Measurements from ENCODE around the gene C1QL1. TPM values are rescaled to one million over a fixed set of nuclear protein-coding genes. Genes with fewer than 3 reads are reported as not detected.

Gene C1QL1
- polyA plus RNA-seq, 1 donor from 2014 or later: 0.19 TPM

- peaks cover 24% of the 10 kb centered on the region for H3K27me3 ChIP-seq (ENCODE audit: insufficient read depth, low read depth, low read length)
- H3K9ac ChIP-seq (ENCODE audit: low read length): no peak overlapping the region
- no peak overlapping the region for H3K27ac ChIP-seq (ENCODE audit: low read length)
- no peak overlapping the region for H3K4me3 ChIP-seq (ENCODE audit: low read length)
- no peaks in the 10 kb centered on the region for H4K20me1 ChIP-seq (ENCODE audit: insufficient read depth)
- H3K9me3 ChIP-seq (ENCODE audit: low read length): no peaks in the 10 kb centered on the region
- no peaks in the 10 kb centered on the region for H3F3A ChIP-seq (ENCODE audit: insufficient read depth, low read length, poor library complexity, severe bottlenecking)
- no peaks in the 10 kb centered on the region for H3K79me2 ChIP-seq (replicated peaks; ENCODE audit: insufficient read depth, low read length)
- H3K9me2 ChIP-seq (ENCODE audit: insufficient read depth, low read length): no peaks in the 10 kb centered on the region
- no peak overlapping the region for H2AFZ ChIP-seq (ENCODE audit: low read depth, low read length)
- H3K4me2 ChIP-seq (ENCODE audit: low read length): no peak overlapping the region
- no peaks in the 10 kb centered on the region for H3K36me3 ChIP-seq (ENCODE audit: insufficient read depth, low read length)
- TF ChIP-seq MXI1 (conservative IDR thresholded peaks at IDR 0.05; ENCODE audit: poor library complexity, severe bottlenecking): no peak
- no peak for TF ChIP-seq SMC3 (conservative IDR thresholded peaks at IDR 0.05; ENCODE audit: poor library complexity)
- no peak for TF ChIP-seq RAD21 (conservative IDR thresholded peaks at IDR 0.05)
These were observed 54.0 kb downstream of the C1QL1 start for GRCh38 chr17:44914148-44914547.

DNA sequence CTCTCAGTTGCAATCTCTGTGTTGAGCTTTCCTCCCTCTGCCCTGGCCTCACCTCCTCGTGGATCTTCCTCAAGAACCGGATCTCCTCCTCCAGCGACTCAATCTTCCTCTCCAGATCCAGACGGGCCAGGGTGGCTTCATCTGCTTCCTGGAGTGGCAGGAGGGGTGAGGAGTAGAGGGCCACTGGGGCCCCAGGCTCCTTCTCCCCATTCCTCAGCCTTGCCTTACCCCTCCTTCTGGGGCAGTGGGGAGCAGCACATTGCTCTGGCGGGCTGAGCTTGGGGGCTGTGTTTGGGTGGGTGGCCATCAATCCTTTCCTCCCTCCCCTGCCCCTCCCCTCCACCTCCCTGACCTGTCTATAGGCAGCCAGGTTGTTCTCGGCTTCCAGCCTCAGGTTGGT is 54.4 kb downstream of the C1QL1 start:
- peaks cover 24% of the 10 kb centered on the region for H3K27me3 ChIP-seq (ENCODE audit: insufficient read depth, low read depth, low read length)
- H3K36me3 ChIP-seq (ENCODE audit: insufficient read depth, low read length): no peaks in the 10 kb centered on the region
- H3K9ac ChIP-seq (ENCODE audit: low read length): no peak overlapping the region
- H3K9me2 ChIP-seq (ENCODE audit: insufficient read depth, low read length): no peaks in the 10 kb centered on the region
- no peak for TF ChIP-seq REST (IDR thresholded peaks at IDR 0.05; ENCODE audit: borderline replicate concordance)
- no peaks in the 10 kb centered on the region for H3F3A ChIP-seq (ENCODE audit: insufficient read depth, low read length, poor library complexity, severe bottlenecking)
- no peak overlapping the region for H3K27ac ChIP-seq (ENCODE audit: low read length)
- no peak overlapping the region for H2AFZ ChIP-seq (ENCODE audit: low read depth, low read length)
- H3K4me2 ChIP-seq (ENCODE audit: low read length): no peak overlapping the region
- no peaks in the 10 kb centered on the region for H4K20me1 ChIP-seq (ENCODE audit: insufficient read depth)
- no peak overlapping the region for H3K4me3 ChIP-seq (ENCODE audit: low read length)
- no peaks in the 10 kb centered on the region for H3K9me3 ChIP-seq (ENCODE audit: low read length)
- H3K79me2 ChIP-seq (replicated peaks; ENCODE audit: insufficient read depth, low read length): no peaks in the 10 kb centered on the region

GRCh38 chr17:44912763-44913544 is 55.1 kb downstream of the C1QL1 start:
- Histone ChIP-seq H3K27me3 (ENCODE audit: insufficient read depth, low read depth, low read length) (peaks cover 24% of the 10 kb centered on the region), H3K36me3 (ENCODE audit: insufficient read depth, low read length) (no peaks in the 10 kb centered on the region), H3K27ac (ENCODE audit: low read length) (no peak overlapping the region), H3K4me3 (ENCODE audit: low read length) (no peak overlapping the region), H3K79me2 (replicated peaks; ENCODE audit: insufficient read depth, low read length) (no peaks in the 10 kb centered on the region), H2AFZ (ENCODE audit: low read depth, low read length) (no peak overlapping the region), H3K9me2 (ENCODE audit: insufficient read depth, low read length) (no peaks in the 10 kb centered on the region), H3F3A (ENCODE audit: insufficient read depth, low read length, poor library complexity, severe bottlenecking) (no peaks in the 10 kb centered on the region), H3K9me3 (ENCODE audit: low read length) (no peaks in the 10 kb centered on the region), H3K9ac (ENCODE audit: low read length) (no peak overlapping the region), H3K4me2 (ENCODE audit: low read length) (no peak overlapping the region), H4K20me1 (ENCODE audit: insufficient read depth) (no peaks in the 10 kb centered on the region)
- TF ChIP-seq EZH2 (IDR thresholded peaks at IDR 0.05; ENCODE audit: borderline replicate concordance, insufficient read depth, low read length, poor library complexity, severe bottlenecking) (no peak), REST (IDR thresholded peaks at IDR 0.05; ENCODE audit: borderline replicate concordance) (no peak)
- TF ChIP-seq, protein P1, sequence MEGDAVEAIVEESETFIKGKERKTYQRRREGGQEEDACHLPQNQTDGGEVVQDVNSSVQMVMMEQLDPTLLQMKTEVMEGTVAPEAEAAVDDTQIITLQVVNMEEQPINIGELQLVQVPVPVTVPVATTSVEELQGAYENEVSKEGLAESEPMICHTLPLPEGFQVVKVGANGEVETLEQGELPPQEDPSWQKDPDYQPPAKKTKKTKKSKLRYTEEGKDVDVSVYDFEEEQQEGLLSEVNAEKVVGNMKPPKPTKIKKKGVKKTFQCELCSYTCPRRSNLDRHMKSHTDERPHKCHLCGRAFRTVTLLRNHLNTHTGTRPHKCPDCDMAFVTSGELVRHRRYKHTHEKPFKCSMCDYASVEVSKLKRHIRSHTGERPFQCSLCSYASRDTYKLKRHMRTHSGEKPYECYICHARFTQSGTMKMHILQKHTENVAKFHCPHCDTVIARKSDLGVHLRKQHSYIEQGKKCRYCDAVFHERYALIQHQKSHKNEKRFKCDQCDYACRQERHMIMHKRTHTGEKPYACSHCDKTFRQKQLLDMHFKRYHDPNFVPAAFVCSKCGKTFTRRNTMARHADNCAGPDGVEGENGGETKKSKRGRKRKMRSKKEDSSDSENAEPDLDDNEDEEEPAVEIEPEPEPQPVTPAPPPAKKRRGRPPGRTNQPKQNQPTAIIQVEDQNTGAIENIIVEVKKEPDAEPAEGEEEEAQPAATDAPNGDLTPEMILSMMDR (IDR thresholded peaks at IDR 0.05; ENCODE audit: poor library complexity, severe bottlenecking): no peak

Measured in neural cell (in vitro differentiated cells).